GM18505 (cell line): ENCODE measurements around the gene ATG14.

ENCODE experiments used
- ATAC-seq: cut with Tn5 transposase; IDR thresholded peaks from one replicate; pipeline ENCODE4 v1.9.1; 2021; ENCODE audit not compliant: unreplicated experiment
- POLR2A ChIP-seq: IDR thresholded peaks from 4 replicates; pipeline ENCODE4 v1.6.1; 2011; ENCODE audit warnings: borderline replicate concordance; ENCODE audit not compliant: insufficient read depth, insufficient read length; ENCODE audit errors: extremely low read depth

Gene ATG14

GRCh38 chr14:55419663-55420062 is 8.0 kb upstream of the ATG14 start:
- no peak for ATAC-seq
- TF ChIP-seq POLR2A, result no peak

GRCh38 chr14:55418411-55418810 is 6.8 kb upstream of the ATG14 start:
- TF ChIP-seq POLR2A, result no peak

DNA sequence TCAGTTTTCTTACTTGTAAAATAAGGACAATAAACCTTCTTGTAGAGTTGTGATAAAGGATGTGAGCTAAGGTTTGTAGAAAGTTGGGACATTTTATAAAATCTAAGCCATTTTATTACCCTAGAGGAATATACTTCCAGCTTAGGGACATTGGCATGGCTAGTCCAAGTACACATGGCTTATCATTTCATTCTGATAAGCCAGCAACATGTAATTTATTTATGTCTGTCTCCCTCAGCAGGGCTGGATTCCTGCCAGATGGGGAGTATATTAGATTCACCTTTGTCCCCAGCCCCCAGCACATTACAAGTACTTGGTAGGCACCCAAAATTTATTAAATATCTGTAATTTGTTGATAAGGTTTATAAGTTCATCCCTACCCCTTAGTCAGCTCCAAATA is 6.3 kb upstream of the ATG14 start:
- no peak for ATAC-seq
- TF ChIP-seq POLR2A, result no peak

More at GRCh38 chr14:55418411-55418810, 6.8 kb upstream of the ATG14 start:
- no peak for ATAC-seq

DNA sequence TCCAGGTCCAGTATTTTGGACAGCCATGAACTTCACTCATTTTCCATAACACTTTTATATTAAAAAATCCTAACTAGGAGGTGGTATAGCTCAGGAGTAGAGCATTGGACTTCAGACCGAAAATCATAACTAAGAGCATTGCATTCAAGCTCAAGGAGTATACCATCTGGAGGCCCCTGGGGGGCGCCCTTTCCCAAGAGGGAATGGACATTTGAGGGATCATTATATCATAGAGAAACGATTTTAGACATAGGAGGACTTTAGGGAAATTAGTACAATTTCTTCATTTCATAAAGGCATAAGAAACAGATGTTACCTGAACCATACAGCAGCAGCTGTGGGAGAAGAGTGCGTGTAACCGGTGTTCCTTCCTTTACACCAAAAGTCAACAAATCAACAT is 5.2 kb upstream of the ATG14 start:
- ATAC-seq, result no peak
- no peak for TF ChIP-seq POLR2A

DNA sequence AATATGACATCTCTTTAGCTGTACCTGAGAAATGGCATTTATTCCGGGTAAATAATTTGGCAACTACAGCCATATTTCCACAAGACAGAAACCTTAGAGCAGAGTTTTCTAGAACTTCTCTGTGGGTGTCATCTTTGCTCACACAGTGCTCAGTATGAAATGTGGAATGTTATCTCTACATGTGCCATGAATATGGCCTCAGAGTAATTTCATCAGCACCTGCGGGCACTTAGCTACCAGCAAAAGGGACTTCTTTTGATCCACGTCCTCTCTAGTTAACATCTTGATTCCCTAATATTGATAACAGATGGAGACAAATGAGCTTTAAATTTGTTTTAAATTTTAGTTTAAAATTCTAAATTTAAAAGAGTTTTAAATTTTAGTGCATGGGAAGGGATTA is 2.9 kb upstream of the ATG14 start:
- no peak for ATAC-seq
- TF ChIP-seq POLR2A, result no peak

DNA sequence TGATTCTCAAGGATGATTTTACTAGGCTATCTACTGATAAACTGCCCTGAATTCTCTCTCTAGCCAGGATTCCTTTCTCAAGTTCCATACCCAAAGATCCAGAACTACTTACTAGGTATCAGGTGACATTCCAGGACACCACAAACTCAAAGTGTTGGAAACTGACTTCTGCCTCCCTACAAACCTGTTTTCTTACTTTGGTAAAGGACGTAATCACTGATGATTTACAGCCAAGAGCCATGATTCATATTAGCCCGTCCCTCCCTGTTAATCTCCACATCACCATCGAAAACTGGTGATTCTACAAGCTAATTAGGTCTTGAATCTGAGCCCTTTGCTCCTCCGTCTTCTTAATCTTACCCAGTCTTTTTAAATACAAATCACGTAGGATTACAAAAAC is 1.0 kb upstream of the ATG14 start:
- no peak for TF ChIP-seq POLR2A
- ATAC-seq, result no peak

DNA sequence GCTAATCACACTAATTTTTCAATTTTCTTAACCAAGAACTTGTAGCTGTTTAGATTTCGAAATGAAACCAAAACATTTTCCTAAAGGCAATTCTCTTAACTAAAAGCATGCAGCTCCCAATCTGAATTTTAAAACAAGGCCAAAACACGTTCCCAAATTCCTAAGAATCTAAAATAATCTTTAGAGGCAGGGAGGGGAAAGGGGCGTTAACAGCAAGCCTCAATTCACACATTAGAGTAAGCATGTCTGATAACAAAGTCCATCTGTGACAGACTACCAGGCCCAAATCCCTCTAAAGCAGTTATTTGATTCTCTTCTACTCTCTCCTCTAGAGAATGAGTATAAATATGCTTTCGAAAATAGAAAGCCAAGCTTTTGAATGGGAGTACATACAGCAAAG is 754 bp downstream of the ATG14 start:
- ATAC-seq, result no peak
- no peak for TF ChIP-seq POLR2A

DNA sequence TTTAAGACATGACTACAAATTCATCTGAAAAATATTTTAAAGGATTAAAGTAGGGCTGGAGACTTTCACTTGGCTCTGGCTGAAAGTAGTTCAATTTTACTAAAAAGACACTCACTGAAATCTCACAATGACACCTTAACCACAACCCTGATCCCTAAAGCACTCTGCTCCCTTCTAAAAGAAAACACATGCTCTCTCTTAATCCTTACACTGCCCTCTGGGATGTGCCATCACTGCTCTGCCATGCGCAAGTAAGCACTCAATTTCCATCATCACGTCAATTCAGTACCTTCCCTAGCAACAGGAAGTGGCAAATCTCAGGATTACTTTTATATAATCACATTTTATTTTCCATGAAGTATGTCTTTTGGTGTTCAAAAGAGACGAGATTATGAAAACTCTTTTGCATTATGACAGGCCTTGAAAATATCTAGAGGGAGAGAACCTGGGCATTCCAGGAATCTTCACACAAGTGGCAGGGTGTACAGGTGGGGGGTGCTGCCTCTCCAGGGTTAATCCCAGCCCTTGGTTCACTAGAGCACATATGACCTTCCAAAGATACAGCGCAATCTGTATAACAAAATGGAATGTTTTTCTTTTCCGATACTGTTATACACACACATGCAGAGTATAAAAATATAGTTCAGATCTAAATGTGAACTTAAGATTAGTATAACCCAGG is 7.3 kb downstream of the ATG14 start:
- ATAC-seq, result no peak
- no peak for TF ChIP-seq POLR2A

DNA sequence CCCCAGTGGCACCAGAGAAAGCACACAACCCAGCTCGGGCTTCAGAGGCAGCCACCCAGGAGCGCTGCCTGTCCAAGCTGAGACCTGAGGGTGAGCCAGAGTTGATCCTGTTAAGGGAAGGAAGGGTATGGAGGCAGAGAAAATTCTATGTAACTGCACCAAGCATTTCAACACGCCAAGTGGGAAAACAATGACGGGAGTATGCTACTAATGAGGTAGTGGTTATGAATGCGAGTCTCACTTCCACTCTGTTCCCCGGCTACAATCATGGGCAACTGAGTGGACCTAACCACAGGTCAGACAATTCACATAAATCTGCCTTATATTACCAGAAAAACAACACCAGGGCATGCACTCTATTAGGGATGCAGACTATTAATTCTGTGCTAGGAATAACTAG is 9.9 kb downstream of the ATG14 start:
- TF ChIP-seq POLR2A, result no peak

DNA sequence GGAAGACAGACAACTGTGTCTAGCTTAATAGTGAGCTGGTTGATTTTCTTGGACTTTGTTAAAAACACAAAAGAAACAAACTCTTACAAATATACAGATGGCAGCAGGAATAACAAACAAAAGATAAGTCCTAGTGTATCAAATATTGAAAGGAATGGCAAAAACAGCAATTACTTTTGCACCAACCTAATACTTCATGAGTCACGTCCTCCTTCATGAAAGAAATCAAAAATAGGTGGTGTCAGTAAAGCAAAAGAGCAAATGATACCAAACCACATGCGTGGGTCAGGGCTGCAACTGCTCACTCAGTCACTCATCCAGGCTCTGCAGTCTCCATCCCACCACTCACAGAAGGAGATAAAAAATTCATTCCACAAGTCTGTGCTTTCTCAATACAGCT is 11.8 kb downstream of the ATG14 start:
- ATAC-seq, result no peak
- TF ChIP-seq POLR2A, result no peak

More for the DNA sequence above, 9.9 kb downstream of the ATG14 start:
- ATAC-seq, result no peak

GRCh38 chr14:55399183-55399582 is 12.4 kb downstream of the ATG14 start:
- TF ChIP-seq POLR2A, result no peak

GRCh38 chr14:55398679-55399078 is 13.0 kb downstream of the ATG14 start:
- no peak for TF ChIP-seq POLR2A
- no peak for ATAC-seq

More at GRCh38 chr14:55399183-55399582, 12.4 kb downstream of the ATG14 start:
- no peak for ATAC-seq

GRCh38 chr14:55389330-55389729 is 22.3 kb downstream of the ATG14 start:
- ATAC-seq, result no peak
- TF ChIP-seq POLR2A, result no peak

DNA sequence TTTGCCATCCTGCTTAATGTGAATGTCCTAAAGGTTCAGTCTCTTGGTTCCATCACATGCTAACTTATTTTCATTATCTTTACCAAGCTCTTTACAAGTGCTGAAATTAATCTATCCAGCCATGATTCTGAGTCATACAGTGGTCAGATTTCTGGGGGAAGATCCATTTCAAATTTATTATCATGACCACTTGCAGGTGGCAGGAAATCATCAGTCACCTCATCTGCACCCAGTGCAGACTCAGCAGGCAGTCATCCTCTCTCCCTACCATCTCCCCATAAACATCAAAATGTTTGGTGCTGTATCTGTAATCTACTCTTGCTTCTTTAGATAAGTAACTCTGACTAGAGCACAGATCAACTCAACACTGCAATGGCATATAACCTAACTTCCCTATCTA is 23.5 kb downstream of the ATG14 start:
- TF ChIP-seq POLR2A, result no peak
- no peak for ATAC-seq

GRCh38 chr14:55387121-55387520 is 24.5 kb downstream of the ATG14 start:
- ATAC-seq, result no peak
- TF ChIP-seq POLR2A, result no peak
